Measurements from ENCODE around the gene TEAD1.

TEAD1 gene

DNA sequence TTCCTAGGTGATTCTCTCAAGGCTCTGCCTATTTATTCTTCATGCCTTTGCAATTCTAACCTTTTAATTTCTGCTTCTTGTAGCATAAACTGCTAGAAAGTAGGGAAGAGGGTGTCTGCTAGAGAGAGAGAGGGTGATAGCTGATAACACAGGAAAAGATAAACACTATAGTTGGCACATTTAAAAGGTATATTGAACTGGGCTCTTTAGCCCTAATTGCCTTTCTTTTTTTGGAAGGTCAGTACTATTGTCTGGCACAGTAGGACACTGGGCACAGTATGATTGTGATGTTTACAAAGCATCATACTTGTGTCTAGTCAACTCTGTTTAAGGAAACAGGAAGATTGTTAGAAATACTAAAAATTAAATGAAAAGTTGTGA, 33.3 kb downstream of the TEAD1 start:
- no peak overlapping the region for H3K4me3 ChIP-seq (ENCODE audit: low read depth, low read length)
- in situ Hi-C loops (cut with HindIII; ENCODE audit: low sequenced_read_pairs): no loop called here
- TF ChIP-seq, protein P1, sequence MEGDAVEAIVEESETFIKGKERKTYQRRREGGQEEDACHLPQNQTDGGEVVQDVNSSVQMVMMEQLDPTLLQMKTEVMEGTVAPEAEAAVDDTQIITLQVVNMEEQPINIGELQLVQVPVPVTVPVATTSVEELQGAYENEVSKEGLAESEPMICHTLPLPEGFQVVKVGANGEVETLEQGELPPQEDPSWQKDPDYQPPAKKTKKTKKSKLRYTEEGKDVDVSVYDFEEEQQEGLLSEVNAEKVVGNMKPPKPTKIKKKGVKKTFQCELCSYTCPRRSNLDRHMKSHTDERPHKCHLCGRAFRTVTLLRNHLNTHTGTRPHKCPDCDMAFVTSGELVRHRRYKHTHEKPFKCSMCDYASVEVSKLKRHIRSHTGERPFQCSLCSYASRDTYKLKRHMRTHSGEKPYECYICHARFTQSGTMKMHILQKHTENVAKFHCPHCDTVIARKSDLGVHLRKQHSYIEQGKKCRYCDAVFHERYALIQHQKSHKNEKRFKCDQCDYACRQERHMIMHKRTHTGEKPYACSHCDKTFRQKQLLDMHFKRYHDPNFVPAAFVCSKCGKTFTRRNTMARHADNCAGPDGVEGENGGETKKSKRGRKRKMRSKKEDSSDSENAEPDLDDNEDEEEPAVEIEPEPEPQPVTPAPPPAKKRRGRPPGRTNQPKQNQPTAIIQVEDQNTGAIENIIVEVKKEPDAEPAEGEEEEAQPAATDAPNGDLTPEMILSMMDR (IDR thresholded peaks at IDR 0.05; ENCODE audit: low read depth, low read length): no peak
- no peak for DNase-seq (ENCODE audit: low read depth, low spot score)

DNA sequence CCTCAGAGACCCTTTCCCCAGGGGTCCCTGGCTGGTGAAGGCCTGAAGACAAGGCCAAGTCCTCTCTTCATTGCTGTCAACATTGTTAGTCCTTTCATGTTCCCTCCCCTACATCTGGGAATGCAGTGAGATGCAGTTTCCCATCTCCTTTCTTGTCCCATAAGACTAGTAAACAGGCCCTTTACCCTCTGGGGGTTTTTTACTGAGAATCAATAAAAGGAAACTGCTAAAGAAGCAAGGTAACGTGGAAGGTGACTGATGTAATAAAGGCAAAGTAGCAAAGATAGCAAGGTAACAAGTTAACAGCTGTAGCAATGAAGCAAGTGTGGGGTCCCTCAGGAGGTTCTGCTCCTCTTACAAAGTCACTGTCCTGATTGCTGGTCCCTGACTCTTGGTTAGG, 37.3 kb downstream of the TEAD1 start:
- DNase-seq (ENCODE audit: low read depth, low spot score): no peak
- TF ChIP-seq, protein P1 (IDR thresholded peaks at IDR 0.05; ENCODE audit: low read depth, low read length): no peak
- in situ Hi-C loops (cut with HindIII; ENCODE audit: low sequenced_read_pairs): no loop called here
- no peak overlapping the region for H3K4me3 ChIP-seq (ENCODE audit: low read depth, low read length)

DNA sequence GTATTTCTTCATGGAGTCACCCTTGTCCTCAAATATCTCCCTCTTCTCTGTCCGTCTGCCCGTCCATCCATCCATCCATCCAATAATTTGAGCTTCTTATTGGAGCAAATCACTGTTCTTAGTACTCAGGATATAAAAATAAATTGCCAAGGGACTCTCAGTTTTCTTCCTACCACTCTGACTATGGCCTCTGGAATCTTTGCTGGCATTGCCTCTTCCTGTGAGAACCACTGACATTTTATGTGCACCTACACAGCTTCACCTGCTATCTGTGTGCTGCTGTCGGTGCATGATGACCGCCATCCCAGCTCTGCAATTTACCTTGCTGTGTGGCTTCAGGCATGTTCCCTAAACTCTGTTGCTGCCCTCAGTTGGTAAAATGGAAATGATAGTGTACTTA, 37.9 kb downstream of the TEAD1 start:
- in situ Hi-C loops (cut with HindIII; ENCODE audit: low sequenced_read_pairs): no loop called here
- DNase-seq (ENCODE audit: low read depth, low spot score): no peak
- TF ChIP-seq, protein P1 (IDR thresholded peaks at IDR 0.05; ENCODE audit: low read depth, low read length): no peak
- H3K4me3 ChIP-seq (ENCODE audit: low read depth, low read length): no peak overlapping the region

DNA sequence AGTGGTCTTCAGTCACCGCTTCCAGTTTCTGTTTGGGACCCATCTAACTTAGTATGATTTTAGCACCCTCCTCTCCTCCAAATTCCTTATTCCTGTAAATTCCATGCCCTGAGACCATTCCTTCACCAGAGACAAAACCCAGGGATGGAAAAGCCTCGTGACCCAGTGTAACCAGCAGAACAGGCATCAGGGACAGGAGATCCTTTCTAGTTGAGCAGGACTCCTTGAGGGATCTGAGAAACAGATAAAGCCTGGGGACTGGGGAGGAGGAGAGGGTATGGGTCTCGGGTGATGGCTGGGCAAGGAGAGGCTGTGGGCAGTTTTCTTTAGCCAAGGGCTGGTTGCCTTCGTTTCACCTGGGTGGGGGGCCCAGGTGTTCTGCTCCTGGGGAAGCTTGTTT, 40.9 kb downstream of the TEAD1 start:
- TF ChIP-seq, protein P1 (IDR thresholded peaks at IDR 0.05; ENCODE audit: low read depth, low read length): no peak
- in situ Hi-C loops (cut with HindIII; ENCODE audit: low sequenced_read_pairs): no loop called here
- no peak for DNase-seq (ENCODE audit: low read depth, low spot score)
- no peak overlapping the region for H3K4me3 ChIP-seq (ENCODE audit: low read depth, low read length)

DNA sequence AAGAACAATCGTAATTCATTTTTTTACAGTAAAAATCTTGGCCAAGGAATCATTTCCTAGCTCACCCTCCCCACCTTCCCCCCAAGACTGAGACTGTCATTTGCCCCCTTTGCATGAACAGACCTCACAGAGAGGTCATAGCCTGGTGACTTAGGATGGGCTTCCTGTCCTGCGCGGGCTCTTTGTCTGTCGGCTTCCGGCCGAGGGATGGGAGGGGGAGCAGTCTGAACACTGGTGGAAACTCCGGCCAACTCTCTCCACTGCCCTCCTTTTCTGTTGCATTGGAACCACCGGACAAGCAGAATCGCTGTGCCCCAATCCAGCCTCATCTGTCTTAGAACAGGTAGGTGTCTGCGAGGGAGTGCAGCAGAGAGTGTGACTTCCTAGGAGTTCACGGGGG, 41.7 kb downstream of the TEAD1 start:
- DNase-seq (ENCODE audit: low read depth, low spot score): no peak
- TF ChIP-seq, protein P1 (IDR thresholded peaks at IDR 0.05; ENCODE audit: low read depth, low read length): no peak
- H3K4me3 ChIP-seq (ENCODE audit: low read depth, low read length): no peak overlapping the region
- in situ Hi-C loops (cut with HindIII; ENCODE audit: low sequenced_read_pairs): no loop called here

DNA sequence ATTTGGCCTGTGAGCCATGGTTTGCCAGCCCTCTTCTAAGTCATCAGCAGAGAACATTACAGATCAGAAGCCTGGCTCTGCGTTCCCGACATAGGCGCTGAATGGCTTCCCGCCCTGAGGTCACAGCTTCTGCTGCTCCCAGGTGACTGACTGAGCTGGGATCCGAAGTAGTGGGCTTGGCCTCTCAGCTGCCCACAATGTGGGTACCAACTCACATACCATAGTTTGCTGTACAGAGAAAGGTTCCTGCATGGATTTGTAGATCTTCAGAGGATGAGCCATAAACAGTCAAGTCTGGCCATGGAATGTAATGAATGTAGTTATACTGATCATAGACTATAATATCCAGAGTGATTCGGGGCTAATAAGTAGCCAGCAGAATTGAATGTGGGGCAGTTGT, 42.6 kb downstream of the TEAD1 start:
- in situ Hi-C loops (cut with HindIII; ENCODE audit: low sequenced_read_pairs): no loop called here
- no peak overlapping the region for H3K4me3 ChIP-seq (ENCODE audit: low read depth, low read length)
- DNase-seq (ENCODE audit: low read depth, low spot score): no peak
- TF ChIP-seq, protein P1 (IDR thresholded peaks at IDR 0.05; ENCODE audit: low read depth, low read length): no peak

DNA sequence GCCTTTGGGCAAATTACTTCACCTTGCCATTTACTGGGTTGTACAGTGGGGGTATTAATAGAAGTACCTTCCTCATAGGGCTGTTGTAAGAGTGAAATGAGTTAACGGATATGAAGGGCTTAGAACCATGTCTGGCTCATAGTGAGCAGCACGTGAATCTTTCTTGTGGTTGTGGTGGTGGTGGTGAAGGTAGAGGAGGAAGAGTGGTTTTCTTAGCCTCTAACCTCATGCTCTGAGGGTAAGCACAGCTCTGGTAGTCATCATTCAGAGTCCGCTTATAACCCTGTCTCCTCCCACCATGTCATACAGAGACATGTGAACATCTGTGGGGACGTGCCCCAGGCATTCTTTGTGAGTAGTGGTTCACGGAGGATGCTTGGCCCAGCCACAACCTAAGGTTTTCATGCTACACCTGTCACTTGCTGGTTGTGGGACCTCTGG, 43.6 kb downstream of the TEAD1 start:
- H3K4me3 ChIP-seq (ENCODE audit: low read depth, low read length): no peak overlapping the region
- in situ Hi-C loops (cut with HindIII; ENCODE audit: low sequenced_read_pairs): no loop called here
- no peak for DNase-seq (ENCODE audit: low read depth, low spot score)
- TF ChIP-seq, protein P1 (IDR thresholded peaks at IDR 0.05; ENCODE audit: low read depth, low read length): no peak
